ENCODE measurements around the gene UNC119B. TPM values are rescaled to one million over a fixed set of nuclear protein-coding genes. Genes with fewer than 3 reads are reported as not detected.

The UNC119B gene
- total RNA-seq, 1 experiment from 2014 or later = 50.4 TPM

- CTCF ChIA-PET = no interaction called here
- POLR2A ChIA-PET (ENCODE audit: low non-redundant PET) = no interaction called here
- no peak overlapping the region for H3K4me3 ChIP-seq (ENCODE audit: low read depth, low read length, poor library complexity, severe bottlenecking)
Measured at GRCh38 chr12:120699553-120699952, 10.7 kb upstream of the UNC119B start.

GRCh38 chr12:120700886-120701285 lies 9.4 kb upstream of the UNC119B start:
- BruUV-seq (replicated peaks) = no TSS peak
- H3K27ac ChIP-seq (ENCODE audit: low read depth, low read length, poor library complexity, severe bottlenecking) = no peak overlapping the region
- DNase-seq (ENCODE audit: low spot score) = no peak
- H3K4me1 ChIP-seq (ENCODE audit: insufficient read depth, low read length, poor library complexity, severe bottlenecking) = no peaks in the 10 kb centered on the region
- no peaks in the 10 kb centered on the region for H3K9me3 ChIP-seq (ENCODE audit: low read depth, low read length, poor library complexity, severe bottlenecking)
- ChIA-PET CTCF (interaction anchor here (0.5 kb wide), 1 partner anchor 243 kb away, joined by 3 read pairs; no protein-coding TSS in a partner anchor), POLR2A (ENCODE audit: low non-redundant PET) (no interaction called here)
- H3K36me3 ChIP-seq (ENCODE audit: insufficient read depth, low read length, poor library complexity, severe bottlenecking) = peaks cover 63% of the 10 kb centered on the region
- intact Hi-C loops (cut with micrococcal nuclease; ENCODE audit: unreplicated experiment) = no loop called here
- H3K4me3 ChIP-seq (ENCODE audit: low read depth, low read length, poor library complexity, severe bottlenecking) = no peak overlapping the region
- no peaks in the 10 kb centered on the region for H3K27me3 ChIP-seq (replicated peaks; ENCODE audit: insufficient read depth, low read depth, low read length, poor library complexity)
- TF ChIP-seq EZH2 (IDR thresholded peaks at IDR 0.05; ENCODE audit: borderline replicate concordance, low read depth, low read length, poor library complexity, severe bottlenecking) (no peak), CTCF (conservative IDR thresholded peaks at IDR 0.05; ENCODE audit: low read depth, low read length) (no peak)

More at GRCh38 chr12:120699553-120699952, 10.7 kb upstream of the UNC119B start:
- TF ChIP-seq CTCF (conservative IDR thresholded peaks at IDR 0.05; ENCODE audit: low read depth, low read length) (no peak), EZH2 (IDR thresholded peaks at IDR 0.05; ENCODE audit: borderline replicate concordance, low read depth, low read length, poor library complexity, severe bottlenecking) (no peak)
- Histone ChIP-seq H3K4me1 (ENCODE audit: insufficient read depth, low read length, poor library complexity, severe bottlenecking) (no peaks in the 10 kb centered on the region), H3K9me3 (ENCODE audit: low read depth, low read length, poor library complexity, severe bottlenecking) (no peaks in the 10 kb centered on the region), H3K27me3 (replicated peaks; ENCODE audit: insufficient read depth, low read depth, low read length, poor library complexity) (no peaks in the 10 kb centered on the region), H3K27ac (ENCODE audit: low read depth, low read length, poor library complexity, severe bottlenecking) (no peak overlapping the region), H3K36me3 (ENCODE audit: insufficient read depth, low read length, poor library complexity, severe bottlenecking) (peaks cover 77% of the 10 kb centered on the region)
- intact Hi-C loops (cut with micrococcal nuclease; ENCODE audit: unreplicated experiment) = no loop called here
- DNase-seq (ENCODE audit: low spot score) = no peak
- BruUV-seq (replicated peaks) = no TSS peak

- POLR2A ChIA-PET (ENCODE audit: low non-redundant PET) = no interaction called here
- BruUV-seq (replicated peaks) = no TSS peak
- no peak overlapping the region for H3K4me3 ChIP-seq (ENCODE audit: low read depth, low read length, poor library complexity, severe bottlenecking)
- no peak for TF ChIP-seq EZH2 (IDR thresholded peaks at IDR 0.05; ENCODE audit: borderline replicate concordance, low read depth, low read length, poor library complexity, severe bottlenecking)
- no peaks in the 10 kb centered on the region for H3K9me3 ChIP-seq (ENCODE audit: low read depth, low read length, poor library complexity, severe bottlenecking)
- H3K27me3 ChIP-seq (replicated peaks; ENCODE audit: insufficient read depth, low read depth, low read length, poor library complexity) = no peaks in the 10 kb centered on the region
- CTCF ChIA-PET = no interaction called here
- DNase-seq (ENCODE audit: low spot score) = no peak
- intact Hi-C loops (cut with micrococcal nuclease; ENCODE audit: unreplicated experiment) = no loop called here
- H3K4me1 ChIP-seq (ENCODE audit: insufficient read depth, low read length, poor library complexity, severe bottlenecking) = no peaks in the 10 kb centered on the region
- no peak overlapping the region for H3K27ac ChIP-seq (ENCODE audit: low read depth, low read length, poor library complexity, severe bottlenecking)
- peaks cover 46% of the 10 kb centered on the region for H3K36me3 ChIP-seq (ENCODE audit: insufficient read depth, low read length, poor library complexity, severe bottlenecking)
Measured at GRCh38 chr12:120702637-120703036, 7.6 kb upstream of the UNC119B start.

GRCh38 chr12:120703311-120703942 lies 6.8 kb upstream of the UNC119B start:
- POLR2A ChIA-PET (ENCODE audit: low non-redundant PET) = no interaction called here

More at GRCh38 chr12:120703311-120703942, 6.8 kb upstream of the UNC119B start:
- peaks cover 38% of the 10 kb centered on the region for H3K36me3 ChIP-seq (ENCODE audit: insufficient read depth, low read length, poor library complexity, severe bottlenecking)
- BruUV-seq (replicated peaks) = no TSS peak
- H3K27me3 ChIP-seq (replicated peaks; ENCODE audit: insufficient read depth, low read depth, low read length, poor library complexity) = no peaks in the 10 kb centered on the region
- H3K4me1 ChIP-seq (ENCODE audit: insufficient read depth, low read length, poor library complexity, severe bottlenecking) = no peaks in the 10 kb centered on the region
- CTCF ChIA-PET = no interaction called here
- no peaks in the 10 kb centered on the region for H3K9me3 ChIP-seq (ENCODE audit: low read depth, low read length, poor library complexity, severe bottlenecking)
- no peak for DNase-seq (ENCODE audit: low spot score)
- intact Hi-C loops (cut with micrococcal nuclease; ENCODE audit: unreplicated experiment) = no loop called here
- no peak for TF ChIP-seq CTCF (conservative IDR thresholded peaks at IDR 0.05; ENCODE audit: low read depth, low read length)
- no peak for TF ChIP-seq EZH2 (IDR thresholded peaks at IDR 0.05; ENCODE audit: borderline replicate concordance, low read depth, low read length, poor library complexity, severe bottlenecking)
- H3K27ac ChIP-seq (ENCODE audit: low read depth, low read length, poor library complexity, severe bottlenecking) = no peak overlapping the region
- H3K4me3 ChIP-seq (ENCODE audit: low read depth, low read length, poor library complexity, severe bottlenecking) = no peak overlapping the region

Data from A673 (cell line).